Liver (tissue), 3 donors: ENCODE measurements around the gene IDH3B.

Source experiments
- ATF3 ChIP-seq: IDR thresholded peaks from 2 replicates; pipeline ENCODE4 v1.6.1; 2016; ENCODE audit warnings: antibody characterized with exemption
- CTCF ChIP-seq: fragments of 150-350 bp; IDR thresholded peaks from 2 replicates; pipeline ENCODE4 v1.5.1; 2017; ENCODE audit warnings: improper control_type of control experiment, low read depth, low read length; ENCODE audit not compliant: missing input control
- GABPA ChIP-seq, 2 donors: IDR thresholded peaks in 1 of 2; conservative IDR thresholded peaks in 1 of 2; 2 replicates each; pipeline ENCODE4 v1.6.1; 2016; ENCODE audit warnings: antibody characterized with exemption in 2 of 2, mild to moderate bottlenecking in 1 of 2, moderate library complexity in 1 of 2
- MAX ChIP-seq: IDR thresholded peaks from 2 replicates; pipeline ENCODE4 v1.6.1; 2016; ENCODE audit warnings: antibody characterized with exemption
- RAD21 ChIP-seq, 2 donors: IDR thresholded peaks; 2 replicates each; pipeline ENCODE4 v1.6.1; 2016; ENCODE audit warnings: antibody characterized with exemption in 2 of 2, mild to moderate bottlenecking in 2 of 2
- REST ChIP-seq: IDR thresholded peaks from 2 replicates; pipeline ENCODE4 v1.6.1; 2016; ENCODE audit warnings: antibody characterized with exemption, mild to moderate bottlenecking
- RXRA ChIP-seq, 2 donors: IDR thresholded peaks; 2 replicates each; pipeline ENCODE4 v1.6.1; 2017 to 2018; ENCODE audit warnings: antibody characterized with exemption in 2 of 2, mild to moderate bottlenecking in 1 of 2
- SP1 ChIP-seq: IDR thresholded peaks from 2 replicates; pipeline ENCODE4 v1.6.1; 2018; ENCODE audit warnings: antibody characterized with exemption, mild to moderate bottlenecking
- TAF1 ChIP-seq: conservative IDR thresholded peaks from 2 replicates; pipeline ENCODE4 v1.6.1; 2016; ENCODE audit warnings: antibody characterized with exemption, mild to moderate bottlenecking
- YY1 ChIP-seq: IDR thresholded peaks from 2 replicates; pipeline ENCODE4 v1.6.1; 2016; ENCODE audit warnings: antibody characterized with exemption, mild to moderate bottlenecking
- donor health status: healthy.
- donor health status: healthy.

GRCh38 chr20:2709205-2709981 is 45.4 kb upstream of the IDH3B start:
- no peak for TF ChIP-seq CTCF
- no peak for TF ChIP-seq RXRA (IDR thresholded peaks at IDR 0.05)
- no peak for TF ChIP-seq REST
- no peak for TF ChIP-seq ATF3
- TF ChIP-seq MAX = no peak
- TF ChIP-seq SP1 = no peak
- TF ChIP-seq RAD21 (IDR thresholded peaks at IDR 0.05) = no peak
- no peak for TF ChIP-seq TAF1
- TF ChIP-seq YY1 = no peak
- no peak for TF ChIP-seq GABPA (IDR thresholded peaks at IDR 0.05 in 1 of 2, conservative IDR thresholded peaks at IDR 0.05 in 1 of 2)
